Muscle of back (tissue), 11 donors: ENCODE data around the gene NFYA. TPM values are rescaled to one million over a fixed set of nuclear protein-coding genes. Genes with fewer than 3 reads are reported as not detected.
"Not testable (repeated sequence)": the region's sequence is repeated elsewhere in the genome, so short reads cannot be mapped to it uniquely, and the experiment has no call there.

Experiments used
- DNase-seq, 3 donors: peaks; one replicate each; pipeline versions ENCODE4 v3.0.0 to v3.0.0-alpha.2; 2013
- polyA plus RNA-seq, 10 donors: library from polyadenylated mRNA; unstranded; fragments of 120-200 nt; gene quantifications; one replicate each; pipeline ENCODE4 v1.2.1, GENCODE V29; 2013; ENCODE audit not compliant: insufficient read length in 10 of 10

NFYA gene
- polyA plus RNA-seq, 10 donors = 20.0 to 33.6 (median 26.4) TPM

DNA sequence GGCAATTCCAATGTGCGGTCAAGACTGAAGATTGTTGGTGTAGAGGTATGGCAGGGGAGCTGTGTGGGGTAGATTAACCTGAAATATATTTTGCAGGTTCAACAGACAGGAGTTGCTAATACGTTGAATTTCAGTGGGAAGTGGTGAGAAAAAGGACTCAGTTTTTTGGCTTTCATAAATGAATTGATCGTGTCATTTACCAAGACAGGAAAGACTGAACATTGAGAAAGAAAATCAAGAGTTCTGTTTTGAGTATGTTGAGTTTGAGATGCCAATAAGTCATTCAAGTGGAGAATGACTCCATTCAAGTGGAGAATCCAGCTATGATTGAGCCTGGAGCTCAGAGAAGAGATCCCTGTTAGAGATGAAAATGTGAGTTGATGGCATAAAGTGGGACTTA is 31.1 kb downstream of the NFYA start:
- DNase-seq = no peak

DNA sequence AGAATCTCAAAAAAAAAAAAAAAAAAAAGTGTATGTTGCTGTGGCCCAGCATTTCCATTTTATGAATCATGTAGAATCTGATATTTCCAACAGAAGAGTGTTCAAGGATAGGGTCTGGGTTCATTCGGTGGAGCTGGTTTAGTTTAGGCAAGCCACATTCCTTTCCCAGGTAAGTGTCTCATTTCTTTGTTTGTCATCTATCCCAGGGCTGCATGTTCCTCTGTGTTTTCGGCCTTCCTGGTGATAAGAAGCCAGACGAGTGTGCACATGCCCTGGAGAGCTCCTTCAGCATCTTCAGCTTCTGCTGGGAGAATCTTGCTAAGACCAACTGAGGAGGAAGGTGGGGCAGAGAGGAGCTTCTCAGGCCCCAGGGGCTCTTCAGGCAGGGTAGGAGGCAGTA is 38.2 kb downstream of the NFYA start:
- no peak for DNase-seq

DNA sequence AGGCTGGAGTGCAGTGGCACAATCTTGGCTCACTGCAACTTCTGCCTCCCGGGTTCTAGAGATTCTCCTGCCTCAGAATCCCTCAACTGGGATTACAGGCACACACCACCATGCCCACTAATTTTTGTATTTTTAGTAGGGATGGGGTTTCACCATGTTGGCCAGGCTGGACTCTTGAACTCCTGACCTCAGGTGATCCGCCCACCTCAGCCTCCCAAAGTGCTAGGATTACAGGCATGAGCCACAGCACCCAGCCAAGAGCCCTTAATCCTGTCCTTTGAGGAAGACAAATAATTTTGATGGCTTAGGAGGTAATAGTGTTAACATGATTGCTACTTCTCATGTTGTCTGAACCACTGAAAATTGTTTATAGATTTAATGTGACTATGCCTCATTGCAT is 42.3 kb downstream of the NFYA start:
- not testable (repeated sequence) for DNase-seq

DNA sequence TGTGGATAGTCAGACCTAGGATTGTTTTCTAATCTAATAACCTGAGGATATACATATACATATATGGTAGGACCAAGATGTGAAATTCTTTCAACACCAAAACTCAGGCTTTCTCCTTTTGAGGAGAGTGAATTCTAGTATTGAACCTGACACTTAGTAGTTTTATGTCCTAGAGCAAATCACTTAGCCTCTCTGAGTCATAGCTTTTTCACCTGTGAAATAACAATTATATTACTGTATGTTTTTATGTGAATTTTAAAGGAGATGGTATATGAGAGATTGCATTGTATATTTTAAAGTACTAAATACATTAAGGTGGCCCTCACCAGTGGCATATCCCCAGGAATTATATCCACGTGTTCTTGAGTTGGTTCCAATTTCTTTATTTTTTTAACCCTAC is 46.7 kb downstream of the NFYA start:
- DNase-seq = no peak

DNA sequence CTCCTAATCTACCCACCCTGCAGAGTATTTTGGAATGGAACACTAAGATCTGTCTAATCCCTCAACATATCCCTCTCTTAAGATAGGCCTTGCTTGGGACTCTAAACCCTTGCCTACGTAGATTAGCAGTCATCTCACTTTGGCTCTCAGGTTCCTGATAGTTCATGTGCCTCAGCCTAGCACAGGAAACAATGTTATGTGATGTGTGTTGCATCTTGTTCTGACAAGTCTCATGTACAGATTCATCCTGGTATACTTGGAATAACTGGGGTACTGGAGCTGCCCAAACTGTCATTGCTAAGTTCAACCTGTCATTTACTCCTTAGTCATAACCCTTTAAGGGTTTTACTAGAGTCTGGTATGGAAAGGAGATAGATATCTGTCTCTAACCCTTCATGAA is 47.3 kb downstream of the NFYA start:
- DNase-seq = no peak

DNA sequence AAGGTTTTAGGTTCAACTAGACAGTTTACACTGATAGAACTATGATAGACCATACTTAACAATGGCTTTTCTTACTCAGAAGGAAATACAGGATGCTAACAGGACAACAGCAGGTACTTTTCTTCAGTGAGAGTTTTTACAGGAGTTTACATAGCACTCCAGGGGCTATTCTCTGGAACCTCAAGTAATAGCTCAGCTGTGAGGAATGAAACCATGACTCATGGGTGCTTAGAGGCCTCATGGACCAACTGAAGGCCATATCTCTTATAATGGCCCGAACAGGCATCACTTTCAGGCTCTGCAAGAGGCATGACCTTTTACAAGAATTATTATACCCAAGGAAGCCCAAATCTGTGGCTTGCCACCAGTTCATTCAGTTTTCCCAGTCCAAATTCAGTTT is 49.6 kb downstream of the NFYA start:
- DNase-seq = no peak

DNA sequence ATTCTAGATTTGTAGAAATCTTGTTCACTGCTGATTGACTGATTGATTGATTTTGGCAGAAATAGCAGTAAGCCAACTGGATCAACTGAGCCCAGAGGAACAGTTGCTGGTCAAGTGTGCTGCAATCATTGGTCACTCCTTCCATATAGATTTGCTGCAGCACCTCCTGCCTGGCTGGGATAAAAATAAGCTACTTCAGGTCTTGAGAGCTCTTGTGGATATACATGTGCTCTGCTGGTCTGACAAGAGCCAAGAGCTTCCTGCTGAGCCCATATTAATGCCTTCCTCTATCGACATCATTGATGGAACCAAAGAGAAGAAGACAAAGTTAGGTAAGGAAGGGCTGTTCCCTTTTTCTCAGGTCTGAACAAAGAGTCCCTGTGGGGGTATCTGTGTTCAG is 50.1 kb downstream of the NFYA start:
- no peak for DNase-seq

DNA sequence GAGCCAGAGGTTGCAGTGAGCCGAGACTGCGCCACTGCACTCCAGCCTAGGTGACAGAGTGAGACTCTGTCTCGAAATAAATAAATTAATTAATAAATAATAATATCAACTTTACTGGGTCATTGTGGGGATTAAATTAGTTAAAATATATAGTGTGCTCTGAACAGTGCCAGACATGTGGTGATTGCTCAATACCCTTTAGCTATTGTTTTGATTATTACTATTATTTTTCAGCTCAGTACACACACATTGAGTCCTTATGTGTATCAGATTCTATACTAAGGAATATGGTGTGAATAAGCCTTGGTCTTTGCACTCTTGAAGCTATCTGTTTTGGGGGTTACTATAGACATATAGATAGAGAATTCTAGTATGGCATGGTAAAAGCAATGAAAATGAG is 52.5 kb downstream of the NFYA start:
- no peak for DNase-seq

DNA sequence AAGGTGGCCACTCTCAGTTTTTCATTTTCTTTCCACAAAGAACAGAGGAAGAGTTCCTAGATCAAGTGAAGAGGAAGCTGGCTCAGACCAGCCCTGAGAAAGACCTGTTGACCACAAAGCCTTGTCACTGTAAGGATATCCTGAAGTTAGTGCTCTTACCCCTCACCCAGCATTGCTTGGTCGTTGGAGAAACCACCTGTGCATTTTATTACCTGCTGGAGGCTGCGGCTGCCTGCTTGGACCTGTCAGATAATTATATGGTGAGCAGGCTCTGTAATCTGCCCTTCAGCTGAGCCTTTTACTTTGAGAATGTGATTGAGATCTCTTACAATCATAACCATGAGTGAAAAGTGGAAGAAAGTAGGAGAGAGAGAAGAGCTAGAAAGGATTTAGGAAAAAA is 59.5 kb downstream of the NFYA start:
- DNase-seq = no peak

DNA sequence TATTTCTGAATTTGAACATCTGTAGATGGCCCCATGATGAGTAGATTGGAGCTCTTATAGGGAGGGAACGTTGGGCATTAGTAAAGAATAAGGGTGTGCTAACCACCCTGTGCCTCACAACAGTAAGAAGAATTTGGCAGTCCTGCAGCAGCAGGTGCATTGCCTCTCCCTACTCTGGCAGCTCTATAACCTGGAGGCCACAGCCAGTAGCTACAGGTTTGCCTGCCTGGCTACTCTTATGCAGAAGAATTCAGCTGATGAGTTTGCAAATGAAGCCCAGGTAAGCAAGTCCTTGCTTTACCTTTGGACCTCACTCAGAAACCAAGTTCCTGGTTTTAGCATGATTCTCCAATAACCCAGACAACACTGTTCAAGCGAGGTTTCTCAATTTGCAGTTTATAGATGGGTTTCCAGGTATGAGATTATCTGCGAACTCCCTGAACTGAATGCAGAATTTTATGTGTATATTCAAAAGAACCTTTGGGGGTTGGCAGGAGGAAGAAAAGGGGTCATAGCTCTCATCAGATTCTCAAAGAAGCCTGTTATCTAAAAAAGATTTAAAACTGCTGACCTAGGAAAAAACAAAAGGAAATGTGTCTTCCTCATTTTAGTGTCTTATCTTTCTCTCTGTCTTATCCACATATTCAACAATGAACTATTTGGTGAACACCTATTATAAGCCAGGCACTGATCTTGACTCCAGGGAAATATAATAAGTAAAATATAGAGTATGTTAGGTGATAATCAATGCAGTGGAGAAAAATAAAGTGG is 62.5 kb downstream of the NFYA start:
- DNase-seq = no peak

DNA sequence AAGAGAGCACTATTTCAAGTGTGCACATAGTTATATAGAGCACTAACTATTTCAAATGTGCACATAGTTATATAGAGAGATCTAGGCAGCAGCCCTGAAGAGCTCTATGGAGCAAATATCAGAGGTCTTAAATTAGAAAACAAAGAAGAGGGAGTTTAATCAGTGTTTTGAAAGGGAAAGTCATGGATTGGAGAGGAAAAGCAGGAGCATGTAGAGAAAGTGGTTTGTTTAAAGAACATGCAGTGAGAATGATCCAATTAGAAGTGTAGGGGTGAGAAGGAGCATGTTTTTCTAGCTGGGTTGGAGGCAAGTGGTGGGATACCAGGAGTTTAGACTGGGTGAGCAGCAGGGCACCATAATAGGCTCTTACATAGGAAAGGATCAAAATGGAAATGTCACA is 64.1 kb downstream of the NFYA start:
- DNase-seq = no peak

DNA sequence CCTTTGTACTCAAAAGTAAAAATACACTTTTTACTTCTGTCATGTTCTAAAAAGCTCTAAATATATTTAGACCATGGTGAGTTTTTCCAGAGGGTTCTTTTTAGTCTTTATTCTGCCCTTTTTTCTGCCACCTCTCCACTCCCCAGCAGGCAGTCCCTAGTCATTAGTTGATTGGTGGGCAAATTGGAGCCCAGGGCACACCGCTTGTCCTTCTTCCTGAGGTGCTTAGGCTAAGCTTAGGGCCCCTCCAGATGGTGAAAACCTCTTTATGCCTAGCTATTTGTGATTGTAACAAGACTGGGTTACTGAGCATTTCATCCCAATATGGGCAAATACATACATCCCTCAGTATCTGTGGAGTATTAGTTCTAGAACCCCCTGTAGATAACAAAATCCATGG is 75.1 kb downstream of the NFYA start:
- DNase-seq = no peak

Other genes starting within 250 kb of the NFYA start
- 1 to 10 TPM; 1.6 to 4.3 (median 2.9) TPM for gene UNC5CL, start 33.8 kb upstream of the NFYA start, polyA plus RNA-seq
- 1 to 10 TPM in 1 of 10 donors, under 1 TPM in 9; 0.49 to 1.1 (median 0.66) TPM for gene TSPO2, start 30.5 kb upstream of the NFYA start, polyA plus RNA-seq
- gene APOBEC2, start 19.8 kb upstream of the NFYA start, polyA plus RNA-seq = 100 to 1,000 TPM; 324 to 690 (median 510) TPM
- 10 to 100 TPM; 14.3 to 20.6 (median 17.1) TPM for gene OARD1, start 618 bp upstream of the NFYA start, polyA plus RNA-seq
- under 1 TPM in 6 of 10 donors, not detected in 4; 0.21 to 0.37 (median 0.27) TPM for gene TREML1, start 81.4 kb downstream of the NFYA start, polyA plus RNA-seq
- 1 to 10 TPM in 2 of 10 donors, under 1 TPM in 8; 0.22 to 1.8 (median 0.57) TPM for gene TREM2, start 90.1 kb downstream of the NFYA start, polyA plus RNA-seq
- under 1 TPM in 9 of 10 donors, not detected in 1; 0.07 to 0.33 (median 0.15) TPM for gene TREML2, start 128.2 kb downstream of the NFYA start, polyA plus RNA-seq
- gene TREML4, start 155.4 kb downstream of the NFYA start, polyA plus RNA-seq = not detected
- 1 to 10 TPM in 1 of 10 donors, under 1 TPM in 7, not detected in 2; 0.17 to 1.5 (median 0.31) TPM for gene TREM1, start 213.7 kb downstream of the NFYA start, polyA plus RNA-seq